GM12801 (cell line): ENCODE data around the gene RBMS3.

ENCODE experiments used
- TF ChIP-seq, protein P1 (sequence below): IDR thresholded peaks from one replicate; pipeline ENCODE4 v1.5.1; 2011; ENCODE audit warnings: control low read depth; ENCODE audit not compliant: insufficient read length; ENCODE audit errors: extremely low read depth

Gene RBMS3

DNA sequence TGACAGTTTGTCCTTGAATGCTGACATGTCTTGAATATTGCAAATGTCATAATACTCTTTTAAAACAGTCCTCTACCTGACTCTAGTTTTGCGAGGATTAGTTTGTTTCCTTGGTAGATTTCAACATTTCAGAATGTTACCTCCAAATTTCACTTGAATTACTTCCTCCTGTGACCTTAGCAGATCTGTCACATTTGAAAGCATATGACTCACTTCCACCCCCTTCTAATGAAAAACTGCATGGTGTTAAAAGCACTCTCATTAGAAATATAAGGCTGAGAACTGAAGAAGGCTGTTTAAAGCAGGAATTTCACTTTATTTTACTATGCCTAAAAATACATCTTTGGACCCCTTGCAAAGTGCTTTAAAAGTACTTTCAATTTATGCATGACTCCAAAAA lies 726.8 kb downstream of the RBMS3 start:
- TF ChIP-seq, protein P1, sequence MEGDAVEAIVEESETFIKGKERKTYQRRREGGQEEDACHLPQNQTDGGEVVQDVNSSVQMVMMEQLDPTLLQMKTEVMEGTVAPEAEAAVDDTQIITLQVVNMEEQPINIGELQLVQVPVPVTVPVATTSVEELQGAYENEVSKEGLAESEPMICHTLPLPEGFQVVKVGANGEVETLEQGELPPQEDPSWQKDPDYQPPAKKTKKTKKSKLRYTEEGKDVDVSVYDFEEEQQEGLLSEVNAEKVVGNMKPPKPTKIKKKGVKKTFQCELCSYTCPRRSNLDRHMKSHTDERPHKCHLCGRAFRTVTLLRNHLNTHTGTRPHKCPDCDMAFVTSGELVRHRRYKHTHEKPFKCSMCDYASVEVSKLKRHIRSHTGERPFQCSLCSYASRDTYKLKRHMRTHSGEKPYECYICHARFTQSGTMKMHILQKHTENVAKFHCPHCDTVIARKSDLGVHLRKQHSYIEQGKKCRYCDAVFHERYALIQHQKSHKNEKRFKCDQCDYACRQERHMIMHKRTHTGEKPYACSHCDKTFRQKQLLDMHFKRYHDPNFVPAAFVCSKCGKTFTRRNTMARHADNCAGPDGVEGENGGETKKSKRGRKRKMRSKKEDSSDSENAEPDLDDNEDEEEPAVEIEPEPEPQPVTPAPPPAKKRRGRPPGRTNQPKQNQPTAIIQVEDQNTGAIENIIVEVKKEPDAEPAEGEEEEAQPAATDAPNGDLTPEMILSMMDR, result no peak

DNA sequence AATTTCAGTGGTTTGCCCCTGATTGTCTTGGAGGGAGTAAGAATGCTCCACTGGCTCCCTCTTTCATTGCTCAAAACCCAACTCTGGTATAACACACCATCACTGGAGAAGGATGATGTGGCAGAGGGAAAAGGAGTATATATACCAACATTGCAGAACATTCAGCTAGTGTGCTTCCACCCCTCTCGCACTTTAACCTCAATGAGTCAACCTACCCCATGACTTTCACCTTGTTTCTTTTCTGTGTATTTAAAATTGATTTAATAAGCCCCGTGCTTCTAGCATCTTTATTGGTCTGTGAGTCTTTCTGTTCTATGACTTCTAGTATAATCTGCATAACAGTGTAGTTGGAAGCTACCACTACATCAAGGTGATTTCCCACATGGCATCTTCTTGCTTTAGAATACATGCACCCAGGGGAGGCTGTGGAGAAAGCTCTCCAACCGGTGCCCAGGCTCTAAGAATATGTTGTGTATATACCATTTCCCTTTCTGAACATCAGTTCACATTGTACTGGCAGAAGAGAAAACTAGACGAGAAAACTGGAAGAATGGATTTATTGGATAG lies 730.4 kb downstream of the RBMS3 start:
- TF ChIP-seq, protein P1, result no peak

DNA sequence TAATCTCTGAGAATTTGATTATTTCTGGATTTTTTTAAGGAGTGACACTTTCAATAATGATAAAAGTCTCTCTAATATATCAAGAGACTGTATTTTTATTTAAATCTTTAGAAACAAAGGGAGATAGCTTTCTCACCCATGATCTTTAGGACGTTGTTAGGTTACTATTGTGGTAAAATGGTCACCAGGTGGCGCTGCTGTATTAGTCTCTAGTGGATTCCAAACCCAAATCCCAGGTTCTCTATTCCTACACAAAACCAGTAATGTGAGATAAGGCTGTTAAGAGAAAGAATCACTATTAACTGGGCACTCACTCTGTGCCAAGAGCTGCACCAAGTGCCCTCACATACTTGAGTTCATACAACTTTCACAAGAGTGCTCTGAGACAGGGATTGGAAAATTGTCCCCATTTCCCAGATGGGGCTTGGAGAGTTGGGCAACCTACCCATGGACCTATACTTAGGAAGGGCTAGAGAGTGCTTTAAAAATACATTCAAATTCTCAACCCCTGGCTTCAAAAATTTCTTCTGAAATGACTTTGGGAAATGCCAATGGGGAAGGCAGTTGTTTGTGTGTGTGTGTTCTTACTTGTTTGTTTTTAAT lies 732.2 kb downstream of the RBMS3 start:
- TF ChIP-seq, protein P1, result no peak

DNA sequence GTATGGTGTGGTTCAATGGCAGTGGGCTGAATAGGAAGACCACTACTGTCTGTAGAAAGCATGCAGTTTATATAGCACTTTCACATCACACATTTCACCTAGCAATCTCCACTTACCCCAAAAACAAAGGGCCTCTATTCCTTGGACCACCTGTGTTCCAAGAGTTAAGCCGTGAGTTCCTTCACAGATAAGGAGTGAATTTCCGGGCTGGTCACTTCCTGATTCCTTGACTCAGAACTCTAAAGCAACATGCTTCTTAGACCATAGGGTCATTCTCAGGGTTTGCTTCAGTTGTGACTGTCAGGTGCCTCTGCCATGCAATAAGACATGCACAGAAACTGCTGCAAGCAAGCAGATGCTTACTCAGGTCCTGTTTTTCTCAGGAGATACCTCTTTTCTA lies 737.0 kb downstream of the RBMS3 start:
- TF ChIP-seq, protein P1, result no peak

DNA sequence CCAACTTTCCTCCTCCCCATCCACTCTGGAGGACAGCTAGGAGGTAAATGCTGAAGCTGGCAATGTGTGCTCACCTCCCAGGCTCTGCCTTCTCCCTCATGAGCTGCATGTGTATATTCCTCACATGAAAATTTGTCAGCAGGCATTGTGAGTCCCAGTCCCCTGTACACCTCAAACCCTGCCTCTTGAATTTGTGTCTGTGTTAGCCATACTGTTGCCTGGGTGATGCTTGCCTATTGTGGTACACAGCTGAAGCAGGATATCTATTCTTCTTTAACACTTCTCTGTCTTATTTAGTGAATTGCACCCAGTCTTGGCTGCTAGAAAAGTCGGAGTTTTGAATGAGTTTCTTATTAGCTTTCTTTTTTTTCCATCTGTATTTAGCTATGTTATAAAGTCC lies 739.5 kb downstream of the RBMS3 start:
- TF ChIP-seq, protein P1, result no peak

DNA sequence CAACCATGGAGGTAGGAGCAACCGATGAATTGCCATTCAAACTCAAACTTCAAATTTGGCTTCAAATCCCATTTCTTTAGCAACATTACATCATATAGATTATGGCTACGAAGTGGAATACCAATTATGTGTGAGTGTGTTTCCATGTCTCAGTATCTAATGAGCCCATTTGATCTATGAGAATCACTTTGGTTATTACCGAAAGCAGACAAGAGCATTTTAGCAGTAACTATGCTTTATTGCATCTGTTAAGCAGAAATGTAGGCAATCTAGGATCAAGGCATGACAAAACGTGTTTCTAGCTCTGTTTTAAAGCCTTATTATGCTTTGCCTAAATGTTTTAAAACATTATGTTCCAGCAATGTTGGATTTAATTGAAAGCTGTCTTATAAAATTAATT lies 743.6 kb downstream of the RBMS3 start:
- TF ChIP-seq, protein P1, result no peak

DNA sequence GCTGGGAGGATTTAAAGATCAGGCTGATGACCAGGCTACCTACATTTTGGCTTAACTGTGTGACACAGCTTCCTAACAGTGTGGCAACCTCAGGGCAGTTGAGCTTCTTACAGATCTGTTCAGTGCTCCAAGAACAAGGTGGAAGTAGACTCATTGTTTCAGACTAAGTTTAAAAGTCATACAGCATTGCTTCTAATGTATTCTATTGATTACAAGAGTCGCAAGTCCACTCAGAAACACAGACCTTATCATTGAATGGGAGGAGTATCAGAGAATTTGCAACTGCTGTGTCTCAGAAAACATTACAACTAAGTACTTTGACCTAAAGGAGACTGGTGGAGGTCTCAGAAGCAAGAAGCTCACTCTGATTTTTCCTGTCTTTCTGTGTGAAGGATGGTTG lies 746.0 kb downstream of the RBMS3 start:
- TF ChIP-seq, protein P1, result no peak
